Suprapubic skin (tissue), 4 donors: Measurements from ENCODE around the gene VWF. TPM values are rescaled to one million over a fixed set of nuclear protein-coding genes. Genes with fewer than 3 reads are reported as not detected.
A peak's percentile ranks its signal among the peaks of the same experiment; 100 is the strongest.

ENCODE experiments used
- DNase-seq, 2 donors: peaks; one replicate each; pipeline ENCODE4 v3.0.0-alpha.2; 2019; ENCODE audit warnings: low spot score in 2 of 2
- H3K27ac ChIP-seq: fragments of 200-600 bp; sonication (generic); one replicate; pipeline ENCODE4 v1.5.1; 2019
- H3K27me3 ChIP-seq: fragments of 200-600 bp; sonication (generic); one replicate; pipeline ENCODE4 v1.5.1; 2019
- H3K36me3 ChIP-seq: fragments of 200-600 bp; sonication (generic); one replicate; pipeline ENCODE4 v1.5.1; 2019
- H3K4me1 ChIP-seq: fragments of 200-600 bp; sonication (generic); one replicate; pipeline ENCODE4 v1.5.1; 2019
- H3K4me3 ChIP-seq: fragments of 200-600 bp; sonication (generic); one replicate; pipeline ENCODE4 v1.5.1; 2019; ENCODE audit warnings: mild to moderate bottlenecking
- H3K9me3 ChIP-seq: fragments of 200-600 bp; sonication (generic); one replicate; pipeline ENCODE4 v1.5.1; 2019
- EP300 ChIP-seq: sonication (generic); formaldehyde crosslinking; IDR thresholded peaks from one replicate; pipeline ENCODE4 v1.6.1; 2017; ENCODE audit warnings: antibody characterized with exemption
- POLR2A ChIP-seq, 2 donors: fragments of 450-650 bp; IDR thresholded peaks; one replicate each; pipeline ENCODE4 v1.6.1; 2017; ENCODE audit warnings: antibody characterized with exemption in 2 of 2, mild to moderate bottlenecking in 2 of 2, moderate library complexity in 2 of 2
- POLR2AphosphoS5 ChIP-seq, 3 donors: sonication (generic); formaldehyde crosslinking; IDR thresholded peaks; one replicate each; pipeline ENCODE4 v1.6.1; 2017; ENCODE audit warnings: antibody characterized with exemption in 3 of 3
- WGBS: methylation state at CpG from one replicate; pipeline ENCODE4 v1.1.5; 2018; 5-methylcytosine and 5-hydroxymethylcytosine counted together
- total RNA-seq, 4 donors: library from RNA; depleted of rRNA; stranded (reverse); fragments of >200 nt; gene quantifications; one replicate each; pipeline ENCODE4 v1.1.0, GENCODE V29; 2016
- TF ChIP-seq, protein P1 (sequence below), 2 donors: fragments of 200-600 bp in 1 of 2; fragments of 450-650 bp in 1 of 2; sonication (generic) in 1 of 2; IDR thresholded peaks; one replicate each; pipeline ENCODE4 v1.5.1; 2016 to 2019; ENCODE audit warnings: antibody characterized with exemption in 2 of 2, mild to moderate bottlenecking in 1 of 2, moderate library complexity in 1 of 2

Gene VWF
- total RNA-seq, 4 donors from 2014 or later: 35.5 to 91.7 (median 61.7) TPM

DNA sequence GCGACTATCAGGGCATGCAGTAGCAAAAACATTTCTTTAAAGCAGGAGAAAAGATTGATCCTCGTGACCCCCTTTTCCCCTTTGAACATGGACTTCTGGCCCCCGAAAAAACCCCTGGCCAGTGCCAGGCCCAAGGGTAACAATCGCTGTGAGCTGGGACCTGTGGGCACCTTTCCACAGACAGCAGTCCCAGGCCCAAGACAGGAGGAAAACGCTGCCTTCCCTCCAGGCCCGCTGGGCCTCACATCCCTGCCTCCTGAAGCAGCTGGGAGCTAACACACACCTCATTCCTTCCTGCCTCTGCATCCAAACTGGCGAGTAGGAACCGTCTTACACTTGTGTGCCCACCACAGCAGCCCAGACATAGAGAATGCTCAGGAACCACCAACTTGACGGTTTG lies 1.2 kb downstream of the VWF start:
- Histone ChIP-seq H3K4me1 (peaks cover 18% of the 10 kb centered on the region), H3K36me3 (no peaks in the 10 kb centered on the region), H3K4me3 (peak overlapping the region; percentile 36), H3K27me3 (no peaks in the 10 kb centered on the region), H3K27ac (peak overlapping the region; percentile 29), H3K9me3 (no peaks in the 10 kb centered on the region)
- no peak for DNase-seq
- TF ChIP-seq EP300 (no peak), POLR2A (IDR thresholded peaks at IDR 0.05) (no peak), POLR2AphosphoS5 (IDR thresholded peaks at IDR 0.05) (no peak)
- TF ChIP-seq, protein P1, sequence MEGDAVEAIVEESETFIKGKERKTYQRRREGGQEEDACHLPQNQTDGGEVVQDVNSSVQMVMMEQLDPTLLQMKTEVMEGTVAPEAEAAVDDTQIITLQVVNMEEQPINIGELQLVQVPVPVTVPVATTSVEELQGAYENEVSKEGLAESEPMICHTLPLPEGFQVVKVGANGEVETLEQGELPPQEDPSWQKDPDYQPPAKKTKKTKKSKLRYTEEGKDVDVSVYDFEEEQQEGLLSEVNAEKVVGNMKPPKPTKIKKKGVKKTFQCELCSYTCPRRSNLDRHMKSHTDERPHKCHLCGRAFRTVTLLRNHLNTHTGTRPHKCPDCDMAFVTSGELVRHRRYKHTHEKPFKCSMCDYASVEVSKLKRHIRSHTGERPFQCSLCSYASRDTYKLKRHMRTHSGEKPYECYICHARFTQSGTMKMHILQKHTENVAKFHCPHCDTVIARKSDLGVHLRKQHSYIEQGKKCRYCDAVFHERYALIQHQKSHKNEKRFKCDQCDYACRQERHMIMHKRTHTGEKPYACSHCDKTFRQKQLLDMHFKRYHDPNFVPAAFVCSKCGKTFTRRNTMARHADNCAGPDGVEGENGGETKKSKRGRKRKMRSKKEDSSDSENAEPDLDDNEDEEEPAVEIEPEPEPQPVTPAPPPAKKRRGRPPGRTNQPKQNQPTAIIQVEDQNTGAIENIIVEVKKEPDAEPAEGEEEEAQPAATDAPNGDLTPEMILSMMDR (IDR thresholded peaks at IDR 0.05): no peak
- WGBS: 71% methylated on average over 2 of the region's 9 CpGs

DNA sequence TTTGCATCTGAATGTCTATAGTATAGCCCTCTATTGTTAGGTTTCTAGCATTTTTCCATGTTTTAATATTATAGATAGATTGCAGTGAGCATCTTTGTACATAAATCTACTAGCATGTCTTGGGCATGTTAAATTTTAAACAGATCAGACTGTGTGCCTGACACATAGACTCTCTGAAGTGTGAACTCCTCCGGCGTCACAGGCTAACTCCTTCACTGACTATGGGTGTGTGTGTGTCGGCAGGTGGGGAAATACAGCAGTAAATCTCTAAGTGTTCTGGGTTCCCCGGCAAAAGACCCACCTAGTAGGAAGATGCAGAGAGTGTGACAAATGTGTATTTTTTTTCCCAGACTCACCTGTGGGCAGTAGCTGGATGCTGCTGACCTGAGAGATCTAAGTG lies 2.3 kb downstream of the VWF start:
- DNase-seq: no peak
- WGBS: 97% methylated on average over 4 of the region's 4 CpGs
- Histone ChIP-seq H3K4me3 (peak overlapping the region; percentile 36), H3K27me3 (no peaks in the 10 kb centered on the region), H3K4me1 (peaks cover 18% of the 10 kb centered on the region), H3K9me3 (no peaks in the 10 kb centered on the region), H3K36me3 (no peaks in the 10 kb centered on the region), H3K27ac (no peak overlapping the region)
- TF ChIP-seq, protein P1 (IDR thresholded peaks at IDR 0.05): no peak

DNA sequence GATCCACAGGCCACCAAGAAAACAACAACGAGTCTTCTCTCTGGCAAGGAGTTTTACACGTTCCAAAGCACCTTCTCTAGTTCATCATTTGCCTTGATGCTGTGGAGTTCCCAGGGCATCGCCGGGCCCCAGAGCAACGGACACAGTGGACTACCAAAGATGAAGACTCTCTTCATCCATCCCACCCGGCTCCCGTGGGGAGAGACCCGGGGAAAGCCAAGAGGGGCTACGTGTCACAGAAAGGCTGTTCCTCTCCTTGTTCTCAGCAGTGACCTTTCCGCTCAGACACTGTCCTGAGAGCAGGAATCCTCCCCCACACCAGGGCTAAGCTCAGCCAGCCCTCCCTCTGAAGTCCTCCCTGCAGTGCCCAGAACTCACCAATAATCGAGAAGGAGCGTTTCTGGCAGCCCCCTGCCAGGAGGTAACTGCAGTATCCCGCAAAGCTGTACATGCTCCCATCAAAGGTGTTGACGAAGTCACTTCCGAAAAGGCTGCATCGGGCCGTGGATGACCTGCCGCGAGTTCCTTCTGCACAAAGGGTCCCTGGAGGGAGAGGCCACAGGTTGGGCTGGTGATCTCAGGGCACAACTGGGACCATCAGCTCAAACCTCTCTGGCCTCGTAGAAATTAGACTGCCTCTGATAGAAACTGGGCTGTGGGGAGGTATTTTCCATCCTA lies 3.5 kb downstream of the VWF start:
- 86% methylated on average over 17 of the region's 20 CpGs for WGBS
- no peaks in the 10 kb centered on the region for H3K36me3 ChIP-seq
- DNase-seq: peak in 1 of 2 donors; percentile 67
- no peaks in the 10 kb centered on the region for H3K9me3 ChIP-seq
- no peaks in the 10 kb centered on the region for H3K27me3 ChIP-seq
- TF ChIP-seq EP300 (no peak), POLR2A (IDR thresholded peaks at IDR 0.05) (no peak), POLR2AphosphoS5 (IDR thresholded peaks at IDR 0.05) (no peak)
- TF ChIP-seq, protein P1 (IDR thresholded peaks at IDR 0.05): no peak
- H3K27ac ChIP-seq: no peak overlapping the region
- H3K4me1 ChIP-seq: peaks cover 18% of the 10 kb centered on the region
- H3K4me3 ChIP-seq: peak overlapping the region; percentile 11

DNA sequence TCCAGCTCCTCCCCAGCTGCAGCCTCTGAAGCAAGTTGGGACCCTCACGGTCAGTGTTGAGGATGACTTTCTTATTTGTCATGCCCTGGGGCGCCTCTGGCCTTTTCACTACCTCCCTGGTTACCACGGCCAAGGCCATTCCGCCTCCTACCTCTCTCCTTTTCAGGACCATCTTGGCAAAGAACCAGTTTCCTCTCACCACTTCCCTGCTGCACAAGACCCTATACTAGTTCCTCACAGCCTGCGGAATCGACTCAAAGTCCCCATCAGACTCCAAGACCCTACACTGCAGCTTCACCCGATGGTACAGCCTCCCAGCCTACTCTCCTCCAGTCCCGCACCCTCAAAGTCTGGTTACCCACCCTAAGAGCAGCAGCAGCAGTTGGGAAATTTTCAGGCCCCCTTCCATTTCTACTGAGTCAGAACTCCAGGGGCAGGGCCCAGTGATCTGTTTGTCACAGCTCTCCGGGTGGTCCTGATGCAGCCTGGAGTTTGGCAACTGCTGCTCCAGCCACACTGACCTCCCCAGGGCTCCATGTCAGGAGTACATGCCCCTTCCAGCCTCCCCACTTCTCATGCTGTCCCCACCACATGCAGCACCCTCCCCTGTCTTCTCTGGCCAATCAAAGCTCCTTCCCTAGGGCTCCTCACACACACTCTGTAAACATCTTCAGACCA lies 5.4 kb downstream of the VWF start:
- Histone ChIP-seq H3K9me3 (no peaks in the 10 kb centered on the region), H3K36me3 (no peaks in the 10 kb centered on the region), H3K4me1 (peaks cover 9% of the 10 kb centered on the region), H3K27me3 (no peaks in the 10 kb centered on the region), H3K27ac (no peak overlapping the region), H3K4me3 (peak overlapping the region; percentile 6)
- TF ChIP-seq, protein P1 (IDR thresholded peaks at IDR 0.05): no peak
- TF ChIP-seq POLR2A (IDR thresholded peaks at IDR 0.05) (no peak), POLR2AphosphoS5 (IDR thresholded peaks at IDR 0.05) (no peak), EP300 (no peak)
- 76% methylated on average over 9 of the region's 9 CpGs for WGBS
- DNase-seq: peak in 1 of 2 donors; percentile 45

DNA sequence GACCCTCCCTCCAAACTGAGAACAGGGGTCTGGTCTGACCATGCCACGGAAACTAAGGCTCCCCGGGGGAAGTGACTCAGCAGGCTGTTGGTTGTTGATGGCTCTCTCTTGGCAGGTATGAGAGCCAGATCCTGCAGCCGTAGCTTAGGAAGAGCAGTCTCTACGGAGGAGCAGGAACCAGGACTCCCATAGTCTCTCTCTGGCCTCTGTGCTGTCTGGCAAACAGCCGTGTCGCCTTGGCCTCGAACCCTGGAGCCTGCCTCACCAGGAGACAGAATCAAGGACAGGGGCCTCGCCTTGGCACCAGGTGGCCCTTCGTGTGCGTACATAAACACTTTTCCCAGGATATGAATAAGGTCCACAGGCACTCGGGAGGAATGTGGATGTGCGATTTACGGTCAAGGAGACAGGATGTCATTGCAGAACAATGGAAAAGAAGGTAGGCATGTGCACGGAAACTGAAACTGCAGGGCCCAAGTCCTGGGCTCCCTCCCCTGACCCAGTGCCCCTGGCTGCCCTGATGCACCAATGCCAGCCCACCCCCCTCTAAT lies 7.9 kb downstream of the VWF start:
- DNase-seq: peak in 1 of 2 donors; percentile 58
- TF ChIP-seq EP300 (no peak), POLR2AphosphoS5 (IDR thresholded peaks at IDR 0.05) (no peak), POLR2A (IDR thresholded peaks at IDR 0.05) (no peak)
- TF ChIP-seq, protein P1 (IDR thresholded peaks at IDR 0.05): no peak
- Histone ChIP-seq H3K27me3 (no peaks in the 10 kb centered on the region), H3K4me1 (no peaks in the 10 kb centered on the region), H3K9me3 (no peaks in the 10 kb centered on the region), H3K27ac (no peak overlapping the region), H3K36me3 (no peaks in the 10 kb centered on the region), H3K4me3 (no peak overlapping the region)
- 73% methylated on average over 11 of the region's 14 CpGs for WGBS
